ENCODE measurements around the gene SNRNP35.
"Not testable (repeated sequence)": the region's sequence is repeated elsewhere in the genome, so short reads cannot be mapped to it uniquely, and the experiment has no call there.

DNA sequence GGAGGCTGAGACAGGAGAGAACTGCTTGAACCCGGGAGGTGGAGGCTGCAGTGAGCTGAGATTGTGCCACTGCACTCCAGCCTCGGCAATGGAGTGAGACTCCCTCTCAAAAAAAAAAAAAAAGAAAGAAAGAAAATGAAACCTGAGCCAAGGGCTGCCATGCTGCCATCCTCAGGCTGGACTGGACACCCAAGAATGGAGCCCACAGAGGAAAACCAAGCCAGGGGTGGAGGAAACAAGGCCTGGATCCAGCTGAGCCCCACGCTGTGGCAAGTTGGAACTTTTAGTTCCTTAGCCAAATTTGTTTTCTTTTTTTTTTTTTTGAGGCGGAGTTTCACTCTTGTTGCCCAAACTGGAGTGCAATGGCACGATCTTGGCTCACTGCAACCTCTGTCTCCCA is 23.3 kb downstream of the SNRNP35 start:
- TF ChIP-seq, protein P1, sequence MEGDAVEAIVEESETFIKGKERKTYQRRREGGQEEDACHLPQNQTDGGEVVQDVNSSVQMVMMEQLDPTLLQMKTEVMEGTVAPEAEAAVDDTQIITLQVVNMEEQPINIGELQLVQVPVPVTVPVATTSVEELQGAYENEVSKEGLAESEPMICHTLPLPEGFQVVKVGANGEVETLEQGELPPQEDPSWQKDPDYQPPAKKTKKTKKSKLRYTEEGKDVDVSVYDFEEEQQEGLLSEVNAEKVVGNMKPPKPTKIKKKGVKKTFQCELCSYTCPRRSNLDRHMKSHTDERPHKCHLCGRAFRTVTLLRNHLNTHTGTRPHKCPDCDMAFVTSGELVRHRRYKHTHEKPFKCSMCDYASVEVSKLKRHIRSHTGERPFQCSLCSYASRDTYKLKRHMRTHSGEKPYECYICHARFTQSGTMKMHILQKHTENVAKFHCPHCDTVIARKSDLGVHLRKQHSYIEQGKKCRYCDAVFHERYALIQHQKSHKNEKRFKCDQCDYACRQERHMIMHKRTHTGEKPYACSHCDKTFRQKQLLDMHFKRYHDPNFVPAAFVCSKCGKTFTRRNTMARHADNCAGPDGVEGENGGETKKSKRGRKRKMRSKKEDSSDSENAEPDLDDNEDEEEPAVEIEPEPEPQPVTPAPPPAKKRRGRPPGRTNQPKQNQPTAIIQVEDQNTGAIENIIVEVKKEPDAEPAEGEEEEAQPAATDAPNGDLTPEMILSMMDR (IDR thresholded peaks at IDR 0.05; ENCODE audit: low read depth, low read length, missing input control), result not testable (repeated sequence)
- TF ChIP-seq, protein P2, sequence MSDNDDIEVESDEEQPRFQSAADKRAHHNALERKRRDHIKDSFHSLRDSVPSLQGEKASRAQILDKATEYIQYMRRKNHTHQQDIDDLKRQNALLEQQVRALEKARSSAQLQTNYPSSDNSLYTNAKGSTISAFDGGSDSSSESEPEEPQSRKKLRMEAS (IDR thresholded peaks at IDR 0.05), result not testable (repeated sequence)
- not testable (repeated sequence) for TF ChIP-seq JUND, RAD21 (IDR thresholded peaks at IDR 0.05)
